Astrocyte (in vitro differentiated cells and primary cell): ENCODE measurements around the gene HNRNPC. TPM values are rescaled to one million over a fixed set of nuclear protein-coding genes. Genes with fewer than 3 reads are reported as not detected.
A peak's percentile ranks its signal among the peaks of the same experiment; 100 is the strongest.
"Not testable (repeated sequence)": the region's sequence is repeated elsewhere in the genome, so short reads cannot be mapped to it uniquely, and the experiment has no call there.

Experiments
- DNase-seq: peaks from one replicate; pipeline ENCODE4 v3.0.0-alpha.2; 2010; ENCODE audit warnings: low read depth
- FAIRE-seq: peaks from 2 replicates; lab custom pipeline; 2011; peaks lifted over from hg19 to GRCh38; lab: Jason Lieb, UNC
- H2AFZ ChIP-seq: 2 replicates; pipeline ENCODE4 v1.6.0; 2012; ENCODE audit warnings: low read depth, low read length, inconsistent platforms
- H3K27ac ChIP-seq: 2 replicates; pipeline ENCODE4 v1.5.1; 2011; ENCODE audit warnings: low read depth, low read length, inconsistent platforms
- H3K27me3 ChIP-seq: 2 replicates; pipeline ENCODE4 v1.6.0; 2011; ENCODE audit warnings: low read length, inconsistent platforms; ENCODE audit not compliant: insufficient read depth
- H3K36me3 ChIP-seq: 2 replicates; pipeline ENCODE4 v1.5.1; 2011; ENCODE audit warnings: low read length, inconsistent platforms; ENCODE audit not compliant: insufficient read depth
- H3K4me1 ChIP-seq: 2 replicates; pipeline ENCODE4 v1.5.1; 2011; ENCODE audit warnings: low read length, inconsistent platforms; ENCODE audit not compliant: insufficient read depth
- H3K4me2 ChIP-seq: 2 replicates; pipeline ENCODE4 v1.6.0; 2012; ENCODE audit warnings: low read length, inconsistent platforms
- H3K4me3 ChIP-seq: 2 replicates; pipeline ENCODE4 v1.5.1; 2011; ENCODE audit warnings: low read depth, mild to moderate bottlenecking, low read length, inconsistent platforms; ENCODE audit not compliant: insufficient read depth
- H3K79me2 ChIP-seq: 2 replicates; pipeline ENCODE4 v1.6.0; 2012; ENCODE audit warnings: mild to moderate bottlenecking, low read length, inconsistent platforms; ENCODE audit not compliant: insufficient read depth
- H3K9ac ChIP-seq: 2 replicates; pipeline ENCODE4 v1.6.0; 2012; ENCODE audit warnings: mild to moderate bottlenecking, low read length, inconsistent platforms
- H3K9me3 ChIP-seq: 2 replicates; pipeline ENCODE4 v1.5.1; 2012; ENCODE audit warnings: low read depth, mild to moderate bottlenecking, low read length, inconsistent platforms; ENCODE audit not compliant: insufficient read depth
- H4K20me1 ChIP-seq: 2 replicates; pipeline ENCODE4 v1.6.0; 2012; ENCODE audit warnings: low read length, inconsistent platforms; ENCODE audit not compliant: insufficient read depth
- H3K27ac Mint-ChIP-seq: one replicate; pipeline ENCODE4 v1.8.0; 2021; ENCODE audit warnings: mild to moderate bottlenecking, mixed read lengths; ENCODE audit not compliant: unreplicated experiment
- H3K27me3 Mint-ChIP-seq: one replicate; pipeline ENCODE4 v1.8.0; 2021; ENCODE audit warnings: low read depth, mixed read lengths; ENCODE audit not compliant: unreplicated experiment
- H3K36me3 Mint-ChIP-seq: one replicate; pipeline ENCODE4 v1.8.0; 2021; ENCODE audit warnings: low read depth, mixed read lengths; ENCODE audit not compliant: unreplicated experiment
- H3K4me1 Mint-ChIP-seq: one replicate; pipeline ENCODE4 v1.8.0; 2021; ENCODE audit warnings: low read depth, mixed read lengths; ENCODE audit not compliant: unreplicated experiment
- H3K4me3 Mint-ChIP-seq: one replicate; pipeline ENCODE4 v1.8.0; 2021; ENCODE audit warnings: mild to moderate bottlenecking, moderate library complexity, mixed read lengths; ENCODE audit not compliant: unreplicated experiment
- H3K9me3 Mint-ChIP-seq: one replicate; pipeline ENCODE4 v1.8.0; 2021; ENCODE audit warnings: mild to moderate bottlenecking, mixed read lengths; ENCODE audit not compliant: unreplicated experiment
- CTCF ChIP-seq: IDR thresholded peaks from 2 replicates; pipeline ENCODE4 v1.5.1; 2011; ENCODE audit warnings: low read depth, mild to moderate bottlenecking, inconsistent platforms, low read length, moderate library complexity; ENCODE audit not compliant: insufficient read depth
- EZH2 ChIP-seq: IDR thresholded peaks from 2 replicates; pipeline ENCODE4 v1.6.1; 2012; ENCODE audit warnings: mild to moderate bottlenecking, low read length, inconsistent platforms; ENCODE audit not compliant: insufficient read depth
- total RNA-seq: library from RNA; stranded (reverse); gene quantifications from 2 replicates; pipeline ENCODE4 v1.2.1, GENCODE V29; 2021

Gene HNRNPC
- total RNA-seq, 1 donor from 2014 or later, result 525 TPM

- Mint-ChIP-seq H3K4me3 (no peak overlapping the region), H3K4me1 (peaks cover 36% of the 10 kb centered on the region), H3K27ac (peak overlapping the region; percentile 13), H3K27me3 (no peaks in the 10 kb centered on the region), H3K36me3 (peaks cover 20% of the 10 kb centered on the region), H3K9me3 (no peaks in the 10 kb centered on the region)
- H3K79me2 ChIP-seq, result peaks cover 99% of the 10 kb centered on the region
- DNase-seq, result no peak
- H3K27me3 ChIP-seq, result no peaks in the 10 kb centered on the region
- peaks cover 99% of the 10 kb centered on the region for H4K20me1 ChIP-seq
- no peaks in the 10 kb centered on the region for H3K4me1 ChIP-seq
- FAIRE-seq, result no peak
- no peak overlapping the region for H3K27ac ChIP-seq
- H3K4me2 ChIP-seq, result no peak overlapping the region
- no peak overlapping the region for H3K9ac ChIP-seq
- H3K4me3 ChIP-seq, result no peak overlapping the region
- TF ChIP-seq EZH2 (no peak), CTCF (no peak)
- H2AFZ ChIP-seq, result no peak overlapping the region
- peaks cover 77% of the 10 kb centered on the region for H3K36me3 ChIP-seq
- H3K9me3 ChIP-seq, result no peaks in the 10 kb centered on the region
Observed at GRCh38 chr14:21227981-21228380, 41.3 kb downstream of the HNRNPC start.

GRCh38 chr14:21227150-21227549 is 42.1 kb downstream of the HNRNPC start:
- no peak for TF ChIP-seq EZH2
- H3K4me3 Mint-ChIP-seq, result no peak overlapping the region
- no peak for FAIRE-seq

GRCh38 chr14:21226467-21226866 is 42.8 kb downstream of the HNRNPC start:
- FAIRE-seq (no peak), DNase-seq (no peak)
- H3K27ac Mint-ChIP-seq, result no peak overlapping the region
- H3K36me3 ChIP-seq, result peaks cover 78% of the 10 kb centered on the region
- no peak overlapping the region for H3K27ac ChIP-seq
- peaks cover 99% of the 10 kb centered on the region for H3K79me2 ChIP-seq
- H3K9me3 ChIP-seq, result no peaks in the 10 kb centered on the region
- no peaks in the 10 kb centered on the region for H3K27me3 Mint-ChIP-seq
- no peak overlapping the region for H2AFZ ChIP-seq
- H3K36me3 Mint-ChIP-seq, result peaks cover 28% of the 10 kb centered on the region
- H3K4me3 ChIP-seq, result no peak overlapping the region
- H3K4me3 Mint-ChIP-seq, result no peak overlapping the region
- H3K4me1 ChIP-seq, result no peaks in the 10 kb centered on the region
- no peaks in the 10 kb centered on the region for H3K27me3 ChIP-seq
- TF ChIP-seq CTCF (no peak), EZH2 (no peak)
- H3K9me3 Mint-ChIP-seq, result no peaks in the 10 kb centered on the region
- H3K9ac ChIP-seq, result no peak overlapping the region
- H4K20me1 ChIP-seq, result peaks cover 99% of the 10 kb centered on the region
- peaks cover 37% of the 10 kb centered on the region for H3K4me1 Mint-ChIP-seq
- H3K4me2 ChIP-seq, result no peak overlapping the region

More at GRCh38 chr14:21227150-21227549, 42.1 kb downstream of the HNRNPC start:
- no peaks in the 10 kb centered on the region for H3K9me3 ChIP-seq
- H3K79me2 ChIP-seq, result peaks cover 99% of the 10 kb centered on the region
- Mint-ChIP-seq H3K27ac (no peak overlapping the region), H3K9me3 (no peaks in the 10 kb centered on the region), H3K36me3 (peaks cover 22% of the 10 kb centered on the region), H3K4me1 (peaks cover 39% of the 10 kb centered on the region), H3K27me3 (no peaks in the 10 kb centered on the region)
- no peak overlapping the region for H3K9ac ChIP-seq
- no peak overlapping the region for H3K27ac ChIP-seq
- H3K4me3 ChIP-seq, result no peak overlapping the region
- H3K36me3 ChIP-seq, result peaks cover 82% of the 10 kb centered on the region
- no peak for DNase-seq
- no peaks in the 10 kb centered on the region for H3K27me3 ChIP-seq
- H4K20me1 ChIP-seq, result peaks cover 99% of the 10 kb centered on the region
- H3K4me1 ChIP-seq, result no peaks in the 10 kb centered on the region
- no peak overlapping the region for H3K4me2 ChIP-seq
- no peak overlapping the region for H2AFZ ChIP-seq

GRCh38 chr14:21225164-21225563 is 44.1 kb downstream of the HNRNPC start:
- H3K9me3 ChIP-seq, H3K4me2 ChIP-seq, H3K27ac Mint-ChIP-seq, FAIRE-seq, H2AFZ ChIP-seq, H3K27me3 Mint-ChIP-seq, H3K27me3 ChIP-seq, H3K27ac ChIP-seq, H3K4me3 ChIP-seq, H3K4me1 ChIP-seq, DNase-seq, H3K4me3 Mint-ChIP-seq, H3K9me3 Mint-ChIP-seq, H3K9ac ChIP-seq: not testable (repeated sequence)
- peaks cover 99% of the 10 kb centered on the region for H3K79me2 ChIP-seq
- Mint-ChIP-seq H3K36me3 (peaks cover 27% of the 10 kb centered on the region), H3K4me1 (peaks cover 44% of the 10 kb centered on the region)
- peaks cover 99% of the 10 kb centered on the region for H4K20me1 ChIP-seq
- peaks cover 73% of the 10 kb centered on the region for H3K36me3 ChIP-seq
